HepG2 (cell line): ENCODE measurements around the gene SETD1B. TPM values are rescaled to one million over a fixed set of nuclear protein-coding genes. Genes with fewer than 3 reads are reported as not detected.

Experiments
- FOSL2 ChIP-seq: sonication (generic); formaldehyde crosslinking; IDR thresholded peaks from 2 replicates; pipeline ENCODE4 v1.4.0; 2020; ENCODE audit warnings: missing genetic modification reagents
- GATAD2A ChIP-seq: IDR thresholded peaks from 2 replicates; pipeline ENCODE4 v1.6.1; 2016
- LCORL ChIP-seq, 2 experiments: fragments of 450-650 bp in 1 of 2; sonication (generic) in 1 of 2; formaldehyde crosslinking in 1 of 2; IDR thresholded peaks; 2 replicates each; pipeline versions ENCODE4 v1.5.0 to v1.6.1; 2017 to 2020; ENCODE audit warnings: antibody characterized with exemption in 1 of 2, missing genetic modification reagents in 1 of 2
- MBD4 ChIP-seq: IDR thresholded peaks from 2 replicates; pipeline ENCODE4 v1.6.1; 2012; ENCODE audit warnings: low read length, inconsistent platforms, borderline replicate concordance
- MBNL3 ChIP-seq: fragments of 250-450 bp; sonication (Bioruptor Pico); conservative IDR thresholded peaks from 2 replicates; pipeline ENCODE4 v1.8.0; 2022; ENCODE audit warnings: mild to moderate bottlenecking, inconsistent platforms
- NR2F2 ChIP-seq: IDR thresholded peaks from 2 replicates; pipeline ENCODE4 v1.6.1; 2012; ENCODE audit warnings: low read depth, inconsistent platforms, borderline replicate concordance
- NRL ChIP-seq: sonication (generic); formaldehyde crosslinking; IDR thresholded peaks from 2 replicates; pipeline ENCODE4 v1.5.0; 2020; ENCODE audit warnings: missing genetic modification reagents, mild to moderate bottlenecking, moderate library complexity, borderline replicate concordance
- POLR2AphosphoS2 ChIP-seq: IDR thresholded peaks from 2 replicates; pipeline ENCODE4 v1.6.1; 2011; ENCODE audit warnings: low read depth, low read length, improper control_type of control experiment
- PRPF4 ChIP-seq: fragments of 200-400 bp; formaldehyde crosslinking; IDR thresholded peaks from 2 replicates; pipeline ENCODE4 v1.6.1; 2016; ENCODE audit warnings: low read length, low read depth; ENCODE audit not compliant: poor library complexity, severe bottlenecking
- RAD21 ChIP-seq: fragments of 450-650 bp; formaldehyde crosslinking; IDR thresholded peaks from 2 replicates; pipeline ENCODE4 v1.5.0; 2020; ENCODE audit warnings: mild to moderate bottlenecking
- SP2 ChIP-seq: sonication (generic); formaldehyde crosslinking; IDR thresholded peaks from 2 replicates; pipeline ENCODE4 v1.5.1; 2020; ENCODE audit warnings: mild to moderate bottlenecking, missing genetic modification reagents
- ZBTB7B ChIP-seq: sonication (generic); formaldehyde crosslinking; IDR thresholded peaks from 2 replicates; pipeline ENCODE4 v1.4.0; 2020; ENCODE audit warnings: missing genetic modification reagents
- ZBTB8A ChIP-seq: sonication (generic); formaldehyde crosslinking; IDR thresholded peaks from 2 replicates; pipeline ENCODE4 v1.4.0; 2020; ENCODE audit warnings: mild to moderate bottlenecking, low read depth, missing genetic modification reagents, borderline replicate concordance
- ZNF431 ChIP-seq: sonication (generic); formaldehyde crosslinking; IDR thresholded peaks from 2 replicates; pipeline ENCODE4 v1.9.0; 2022; ENCODE audit warnings: missing genetic modification reagents, low read depth, mild to moderate bottlenecking, borderline replicate concordance
- ZNF550 ChIP-seq: sonication (generic); formaldehyde crosslinking; IDR thresholded peaks from 2 replicates; pipeline ENCODE4 v1.4.0; 2020; ENCODE audit warnings: mild to moderate bottlenecking, missing genetic modification reagents, borderline replicate concordance
- ZNF556 ChIP-seq: sonication (generic); formaldehyde crosslinking; IDR thresholded peaks from 2 replicates; pipeline ENCODE4 v1.4.0; 2020; ENCODE audit warnings: mild to moderate bottlenecking, missing genetic modification reagents, borderline replicate concordance
- ZNF773 ChIP-seq: sonication (generic); formaldehyde crosslinking; IDR thresholded peaks from 2 replicates; pipeline ENCODE4 v1.4.0; 2020; ENCODE audit warnings: missing genetic modification reagents, borderline replicate concordance
- ZNF816 ChIP-seq: sonication (generic); formaldehyde crosslinking; IDR thresholded peaks from 2 replicates; pipeline ENCODE4 v1.8.0; 2022; ENCODE audit warnings: missing genetic modification reagents, mild to moderate bottlenecking, borderline replicate concordance
- polyA plus RNA-seq, 8 experiments: library from polyadenylated mRNA; depleted of rRNA in 3 of 8; stranded (reverse) in 7 of 8; unstranded in 1 of 8; fragments of >200 nt; fragmentation: Illumina TruSeq in 4 of 8; extraction: Trizol in 4 of 8; gene quantifications; 2 replicates each; pipeline versions ENCODE4 v1.2.1 to v1.2.3, GENCODE V29; 2011 to 2016; ENCODE audit warnings: low read depth in 4 of 8, missing spikeins in 1 of 8, mixed read lengths in 1 of 8; ENCODE audit not compliant: insufficient read depth in 1 of 8
- total RNA-seq, 5 experiments: library from RNA; depleted of rRNA; stranded (reverse); fragments of >200 nt; fragmentation: Illumina TruSeq; extraction: Trizol; gene quantifications; 2 replicates each; pipeline ENCODE4 v1.2.3, GENCODE V29; 2016; ENCODE audit warnings: low read depth in 1 of 5
- TF ChIP-seq, protein P1 (sequence below): sonication (generic); formaldehyde crosslinking; IDR thresholded peaks from 2 replicates; pipeline ENCODE4 v1.5.0; 2020; ENCODE audit warnings: mild to moderate bottlenecking, missing genetic modification reagents, borderline replicate concordance
- TF ChIP-seq, protein P2 (sequence below): sonication (generic); formaldehyde crosslinking; IDR thresholded peaks from 2 replicates; pipeline ENCODE4 v1.9.0; 2021; ENCODE audit warnings: missing genetic modification reagents, mild to moderate bottlenecking, borderline replicate concordance

Gene SETD1B
- total and polyA plus RNA-seq, 2 of the 13 experiments (the other 11 are each of a cell fraction or from before 2014, with no cell fraction given) = 1.1 to 1.4 TPM

DNA sequence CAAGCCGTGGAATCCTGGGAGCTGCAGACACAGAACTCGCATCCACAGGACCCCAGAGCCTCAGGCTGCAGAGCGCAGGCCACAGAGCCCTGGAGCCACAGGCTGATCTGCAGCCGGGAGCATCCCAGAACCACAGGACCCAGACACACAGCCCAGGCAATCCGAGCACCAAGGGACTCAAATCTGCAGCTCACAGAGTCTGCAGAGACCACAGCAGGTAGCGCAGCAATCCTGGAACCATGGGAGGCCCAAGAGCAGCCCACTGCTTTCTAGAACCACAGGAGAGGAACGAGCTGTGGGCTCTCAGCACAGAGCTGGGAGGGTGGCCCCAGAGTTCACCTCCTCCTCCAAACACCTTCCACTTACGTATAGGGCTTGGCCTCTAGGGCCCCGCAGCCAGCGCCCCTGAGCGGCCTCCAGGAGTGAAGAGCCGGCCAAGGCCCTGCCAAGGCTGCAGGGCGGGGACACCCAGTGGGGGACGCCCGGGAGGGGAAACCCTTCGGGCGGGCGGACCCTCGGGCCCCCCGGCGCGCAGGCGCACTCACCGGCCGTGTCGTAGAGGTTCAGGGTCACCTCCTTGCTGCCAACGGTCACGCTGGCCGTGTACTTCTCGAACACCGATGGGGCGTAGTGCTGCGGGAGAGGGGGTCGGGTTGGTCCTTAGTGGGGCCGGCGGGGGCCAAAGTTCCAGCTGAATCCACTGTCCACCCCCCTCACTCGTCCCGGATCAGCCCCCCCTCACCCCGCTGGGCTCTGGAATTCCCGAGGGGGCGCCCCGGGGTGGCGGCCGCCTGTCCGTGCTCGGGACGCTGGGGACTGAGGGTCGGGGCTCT, 11.0 kb upstream of the SETD1B start (continued):
- TF ChIP-seq, protein P1, sequence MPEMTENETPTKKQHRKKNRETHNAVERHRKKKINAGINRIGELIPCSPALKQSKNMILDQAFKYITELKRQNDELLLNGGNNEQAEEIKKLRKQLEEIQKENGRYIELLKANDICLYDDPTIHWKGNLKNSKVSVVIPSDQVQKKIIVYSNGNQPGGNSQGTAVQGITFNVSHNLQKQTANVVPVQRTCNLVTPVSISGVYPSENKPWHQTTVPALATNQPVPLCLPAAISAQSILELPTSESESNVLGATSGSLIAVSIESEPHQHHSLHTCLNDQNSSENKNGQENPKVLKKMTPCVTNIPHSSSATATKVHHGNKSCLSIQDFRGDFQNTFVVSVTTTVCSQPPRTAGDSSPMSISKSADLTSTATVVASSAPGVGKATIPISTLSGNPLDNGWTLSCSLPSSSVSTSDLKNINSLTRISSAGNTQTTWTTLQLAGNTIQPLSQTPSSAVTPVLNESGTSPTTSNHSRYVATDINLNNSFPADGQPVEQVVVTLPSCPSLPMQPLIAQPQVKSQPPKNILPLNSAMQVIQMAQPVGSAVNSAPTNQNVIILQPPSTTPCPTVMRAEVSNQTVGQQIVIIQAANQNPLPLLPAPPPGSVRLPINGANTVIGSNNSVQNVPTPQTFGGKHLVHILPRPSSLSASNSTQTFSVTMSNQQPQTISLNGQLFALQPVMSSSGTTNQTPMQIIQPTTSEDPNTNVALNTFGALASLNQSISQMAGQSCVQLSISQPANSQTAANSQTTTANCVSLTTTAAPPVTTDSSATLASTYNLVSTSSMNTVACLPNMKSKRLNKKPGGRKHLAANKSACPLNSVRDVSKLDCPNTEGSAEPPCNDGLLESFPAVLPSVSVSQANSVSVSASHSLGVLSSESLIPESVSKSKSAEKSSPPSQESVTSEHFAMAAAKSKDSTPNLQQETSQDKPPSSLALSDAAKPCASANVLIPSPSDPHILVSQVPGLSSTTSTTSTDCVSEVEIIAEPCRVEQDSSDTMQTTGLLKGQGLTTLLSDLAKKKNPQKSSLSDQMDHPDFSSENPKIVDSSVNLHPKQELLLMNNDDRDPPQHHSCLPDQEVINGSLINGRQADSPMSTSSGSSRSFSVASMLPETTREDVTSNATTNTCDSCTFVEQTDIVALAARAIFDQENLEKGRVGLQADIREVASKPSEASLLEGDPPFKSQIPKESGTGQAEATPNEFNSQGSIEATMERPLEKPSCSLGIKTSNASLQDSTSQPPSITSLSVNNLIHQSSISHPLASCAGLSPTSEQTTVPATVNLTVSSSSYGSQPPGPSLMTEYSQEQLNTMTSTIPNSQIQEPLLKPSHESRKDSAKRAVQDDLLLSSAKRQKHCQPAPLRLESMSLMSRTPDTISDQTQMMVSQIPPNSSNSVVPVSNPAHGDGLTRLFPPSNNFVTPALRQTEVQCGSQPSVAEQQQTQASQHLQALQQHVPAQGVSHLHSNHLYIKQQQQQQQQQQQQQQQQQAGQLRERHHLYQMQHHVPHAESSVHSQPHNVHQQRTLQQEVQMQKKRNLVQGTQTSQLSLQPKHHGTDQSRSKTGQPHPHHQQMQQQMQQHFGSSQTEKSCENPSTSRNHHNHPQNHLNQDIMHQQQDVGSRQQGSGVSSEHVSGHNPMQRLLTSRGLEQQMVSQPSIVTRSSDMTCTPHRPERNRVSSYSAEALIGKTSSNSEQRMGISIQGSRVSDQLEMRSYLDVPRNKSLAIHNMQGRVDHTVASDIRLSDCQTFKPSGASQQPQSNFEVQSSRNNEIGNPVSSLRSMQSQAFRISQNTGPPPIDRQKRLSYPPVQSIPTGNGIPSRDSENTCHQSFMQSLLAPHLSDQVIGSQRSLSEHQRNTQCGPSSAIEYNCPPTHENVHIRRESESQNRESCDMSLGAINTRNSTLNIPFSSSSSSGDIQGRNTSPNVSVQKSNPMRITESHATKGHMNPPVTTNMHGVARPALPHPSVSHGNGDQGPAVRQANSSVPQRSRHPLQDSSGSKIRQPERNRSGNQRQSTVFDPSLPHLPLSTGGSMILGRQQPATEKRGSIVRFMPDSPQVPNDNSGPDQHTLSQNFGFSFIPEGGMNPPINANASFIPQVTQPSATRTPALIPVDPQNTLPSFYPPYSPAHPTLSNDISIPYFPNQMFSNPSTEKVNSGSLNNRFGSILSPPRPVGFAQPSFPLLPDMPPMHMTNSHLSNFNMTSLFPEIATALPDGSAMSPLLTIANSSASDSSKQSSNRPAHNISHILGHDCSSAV = 0 out of 2 replicates have a peak, but pooled peaks have one; percentile 75
- TF ChIP-seq SP2 (CRISPR knock-in tag) (no peak), MBD4 (no peak), LCORL (IDR thresholded peaks at IDR 0.05) (no peak), LCORL (CRISPR knock-in tag; IDR thresholded peaks at IDR 0.05) (no peak), ZNF773 (CRISPR knock-in tag) (no peak), MBNL3 (CRISPR knock-in tag) (no peak), ZNF550 (CRISPR knock-in tag) (no peak), NR2F2 (no peak), POLR2AphosphoS2 (no peak), FOSL2 (CRISPR knock-in tag) (no peak; the same call in 1 of the 2 replicates), ZBTB7B (CRISPR knock-in tag) (peak; percentile 92), ZBTB8A (no peak), ZNF556 (no peak), GATAD2A (CRISPR knock-in tag) (no peak), PRPF4 (no peak), ZNF431 (CRISPR knock-in tag) (0 out of 2 replicates have a peak, but pooled peaks have one; percentile 28), ZNF816 (CRISPR knock-in tag) (peak; percentile 44; the same call in 1 of the 2 replicates), NRL (CRISPR knock-in tag) (no peak), RAD21 (no peak; the same call in 1 of the 2 replicates)
- TF ChIP-seq, protein P2, sequence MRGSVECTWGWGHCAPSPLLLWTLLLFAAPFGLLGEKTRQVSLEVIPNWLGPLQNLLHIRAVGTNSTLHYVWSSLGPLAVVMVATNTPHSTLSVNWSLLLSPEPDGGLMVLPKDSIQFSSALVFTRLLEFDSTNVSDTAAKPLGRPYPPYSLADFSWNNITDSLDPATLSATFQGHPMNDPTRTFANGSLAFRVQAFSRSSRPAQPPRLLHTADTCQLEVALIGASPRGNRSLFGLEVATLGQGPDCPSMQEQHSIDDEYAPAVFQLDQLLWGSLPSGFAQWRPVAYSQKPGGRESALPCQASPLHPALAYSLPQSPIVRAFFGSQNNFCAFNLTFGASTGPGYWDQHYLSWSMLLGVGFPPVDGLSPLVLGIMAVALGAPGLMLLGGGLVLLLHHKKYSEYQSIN (CRISPR knock-in tag) = no peak
